Activated CD8-positive, alpha-beta memory T cell treated with anti-CD3 and anti-CD28 coated beads for 4 hours (primary cell): ENCODE results near the gene PRKCE.
"Not testable (repeated sequence)": the region's sequence is repeated elsewhere in the genome, so short reads cannot be mapped to it uniquely, and the experiment has no call there.

Source experiments
- DNase-seq, 2 donors: peaks; one replicate each; pipeline ENCODE4 v3.0.0-alpha.2; 2020; ENCODE audit warnings: low read depth in 2 of 2

The PRKCE gene

DNA sequence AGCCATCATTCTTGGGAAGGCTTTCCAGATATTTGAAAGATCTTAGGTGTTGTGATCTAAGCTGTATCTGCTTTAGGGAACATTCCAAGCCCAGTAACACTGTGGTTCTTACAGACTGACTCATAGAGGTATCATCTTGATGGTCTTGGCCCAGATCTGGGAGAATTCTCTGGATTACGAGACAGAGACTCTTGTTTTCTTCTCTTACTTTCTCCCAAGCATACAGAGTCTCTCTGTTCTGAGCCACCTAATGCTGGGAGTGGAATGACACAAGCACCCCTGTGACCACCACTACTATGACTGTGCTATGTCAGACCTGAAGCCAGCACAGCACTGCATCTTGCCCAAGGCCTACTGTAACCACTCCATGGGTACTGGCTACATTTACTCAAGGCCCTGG is 564.7 kb downstream of the PRKCE start:
- no peak for DNase-seq

DNA sequence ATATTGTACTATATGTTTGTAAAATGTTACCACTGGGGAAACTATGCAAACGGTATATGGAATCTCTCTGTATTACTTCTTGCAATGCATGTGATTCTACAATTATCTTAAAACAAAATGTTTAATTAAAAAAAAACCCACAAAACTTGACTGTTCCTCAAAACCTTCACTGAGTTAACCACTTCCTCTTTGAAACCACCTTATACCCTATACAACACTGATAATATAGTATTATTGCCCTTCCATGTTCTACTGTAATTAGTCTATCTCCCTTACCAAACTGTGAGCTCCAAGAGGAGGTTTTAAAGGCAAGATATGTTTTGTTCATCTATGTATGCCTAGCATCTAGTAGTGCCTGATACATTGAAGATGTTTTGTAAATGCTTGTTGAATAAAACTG is 572.0 kb downstream of the PRKCE start:
- not testable (repeated sequence) for DNase-seq

DNA sequence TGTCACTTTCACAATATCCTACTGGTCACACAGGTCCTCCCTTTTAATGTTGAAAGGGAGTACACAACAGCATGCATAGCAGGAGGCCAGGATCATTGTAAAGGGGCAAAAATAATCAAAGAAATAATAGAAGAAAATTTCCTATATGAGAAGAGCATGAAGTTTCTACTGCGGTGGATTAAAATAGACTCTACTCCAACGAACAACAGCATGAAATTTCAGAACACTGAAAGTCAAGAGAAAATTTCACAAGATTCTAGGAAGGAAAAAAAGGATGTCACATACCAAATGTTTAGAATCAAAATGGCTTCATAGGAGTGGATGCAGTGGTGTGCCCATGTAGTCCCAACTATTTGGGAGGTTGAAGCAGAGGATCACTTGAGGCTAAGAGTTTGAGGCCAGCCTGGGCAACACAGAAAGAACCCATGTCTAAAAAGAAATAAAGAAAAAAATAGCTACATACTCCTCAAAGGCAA is 573.7 kb downstream of the PRKCE start:
- DNase-seq = no peak

DNA sequence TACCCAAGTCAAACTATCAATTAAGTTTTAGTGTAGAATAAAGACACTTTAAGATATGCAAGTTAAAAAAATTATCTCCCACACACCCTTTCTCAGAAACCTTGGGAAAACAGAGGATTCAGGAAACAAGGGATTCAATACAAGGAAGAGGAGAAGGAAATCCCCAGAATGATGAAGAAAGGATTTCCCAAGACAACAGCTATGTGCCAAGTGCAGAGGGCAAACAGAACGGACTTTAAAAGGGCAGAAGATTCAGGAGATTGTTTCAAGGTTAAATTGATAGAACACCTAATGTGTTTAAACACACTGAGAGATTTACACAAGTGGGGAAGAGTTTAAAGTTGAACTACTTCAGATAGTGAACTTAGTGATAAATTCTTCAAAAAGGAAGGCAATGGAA is 574.3 kb downstream of the PRKCE start:
- no peak for DNase-seq

DNA sequence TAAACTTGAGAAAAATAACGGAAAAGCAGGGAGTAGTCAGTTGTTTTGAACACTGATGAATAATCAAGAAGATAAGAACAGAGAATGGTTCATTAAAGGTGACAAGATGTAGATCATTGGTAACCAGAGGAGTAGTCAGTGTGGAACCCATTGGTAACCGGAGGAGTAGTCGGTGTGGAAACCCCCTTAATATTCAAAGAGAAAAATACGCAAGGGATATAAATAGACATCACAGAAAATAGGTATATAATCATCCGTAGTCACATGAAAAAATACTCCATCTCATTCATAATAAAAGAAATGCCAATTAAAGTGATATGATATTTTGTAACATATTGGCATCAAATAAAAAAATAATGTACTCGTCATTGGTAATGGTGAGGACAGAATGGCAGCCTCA is 575.1 kb downstream of the PRKCE start:
- no peak for DNase-seq

DNA sequence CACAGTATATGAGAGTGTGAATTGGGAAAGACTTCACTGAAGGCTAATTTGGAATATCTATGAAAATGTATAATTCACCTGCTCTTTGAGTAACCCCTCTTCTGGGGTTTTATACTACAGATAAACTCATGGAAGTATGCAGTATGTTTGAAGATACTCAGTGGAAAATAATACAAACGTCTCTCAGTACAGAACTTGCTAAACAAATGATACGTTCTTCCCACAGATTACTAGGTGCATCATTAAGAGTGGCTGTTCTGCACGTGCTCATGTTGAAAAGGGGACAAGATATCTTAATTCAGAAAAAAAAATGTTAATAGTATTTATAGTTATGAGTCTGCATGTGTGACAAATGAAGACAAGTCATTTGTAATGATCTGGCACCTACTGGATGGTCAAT is 575.5 kb downstream of the PRKCE start:
- DNase-seq = no peak

DNA sequence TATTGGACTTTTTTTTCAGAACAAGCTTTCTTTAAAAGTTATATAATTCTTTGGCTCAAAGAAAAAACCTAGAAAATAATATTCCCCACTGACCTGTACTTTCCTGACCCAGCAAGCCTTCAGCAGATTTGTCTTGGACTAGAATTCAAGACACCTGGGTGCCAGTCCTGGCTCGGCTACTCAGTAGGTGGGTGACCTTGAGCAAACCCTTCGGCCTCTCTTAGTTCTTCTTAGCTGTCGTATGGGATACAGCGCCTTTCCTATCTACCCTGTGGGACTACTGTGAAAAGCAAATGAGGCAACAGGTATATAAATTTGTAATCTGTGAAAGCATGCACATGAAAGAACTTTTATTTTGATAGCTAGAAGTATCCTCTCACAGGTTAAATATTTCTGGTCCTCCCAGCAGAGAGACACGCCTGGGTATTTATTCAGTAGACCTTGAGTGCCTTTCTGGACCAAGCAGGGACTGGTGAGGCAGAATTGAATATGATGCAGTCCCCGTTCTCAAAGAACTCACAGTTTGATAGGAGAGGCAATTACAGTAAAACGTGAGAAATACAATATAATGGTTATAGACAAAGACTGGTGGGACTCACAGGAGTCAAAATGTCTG is 576.3 kb downstream of the PRKCE start:
- no peak for DNase-seq

DNA sequence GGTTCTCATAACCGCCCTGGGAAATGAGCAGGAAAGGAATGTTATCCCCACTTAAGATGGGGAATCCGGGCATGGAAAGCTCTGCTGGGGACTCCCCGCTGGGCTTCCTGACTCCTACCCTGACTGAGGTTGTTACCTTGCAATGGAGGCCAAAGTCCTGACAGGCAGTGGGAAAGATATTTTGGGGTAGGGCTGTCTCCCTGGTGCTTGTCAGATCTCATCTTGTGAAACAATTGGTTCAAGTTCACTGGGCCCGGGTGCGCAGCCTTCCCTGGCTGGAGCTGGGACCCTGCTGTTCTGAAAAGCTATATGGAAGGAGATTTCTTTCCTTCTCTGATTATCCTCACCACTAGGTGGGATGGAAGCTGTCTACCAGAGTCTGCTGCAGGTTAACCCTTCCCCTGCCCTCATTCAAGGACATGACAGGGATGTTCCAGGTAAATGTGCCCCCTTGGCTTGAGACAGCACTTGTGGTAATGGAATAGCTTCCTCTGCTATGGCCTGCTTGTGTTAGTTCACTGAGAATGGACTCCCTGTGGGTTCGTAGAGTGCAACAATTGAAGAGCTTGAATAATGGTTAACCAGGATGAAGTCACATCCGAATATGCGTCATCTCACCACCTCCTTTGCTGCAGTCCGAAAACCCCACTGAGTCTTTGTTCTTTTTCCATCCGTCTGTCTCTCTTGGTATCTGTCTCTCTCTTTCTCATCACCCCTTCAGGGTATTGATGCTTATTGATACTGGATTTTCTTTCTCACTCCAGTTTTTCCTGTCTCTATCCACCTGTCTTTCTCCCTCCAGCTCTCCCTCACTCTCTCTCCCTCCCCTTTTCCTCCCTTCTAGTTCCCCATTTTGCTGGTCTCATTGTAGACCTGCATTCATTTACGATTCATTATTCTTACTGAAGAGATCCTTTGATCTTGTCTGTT is 577.9 kb downstream of the PRKCE start:
- DNase-seq = no peak

DNA sequence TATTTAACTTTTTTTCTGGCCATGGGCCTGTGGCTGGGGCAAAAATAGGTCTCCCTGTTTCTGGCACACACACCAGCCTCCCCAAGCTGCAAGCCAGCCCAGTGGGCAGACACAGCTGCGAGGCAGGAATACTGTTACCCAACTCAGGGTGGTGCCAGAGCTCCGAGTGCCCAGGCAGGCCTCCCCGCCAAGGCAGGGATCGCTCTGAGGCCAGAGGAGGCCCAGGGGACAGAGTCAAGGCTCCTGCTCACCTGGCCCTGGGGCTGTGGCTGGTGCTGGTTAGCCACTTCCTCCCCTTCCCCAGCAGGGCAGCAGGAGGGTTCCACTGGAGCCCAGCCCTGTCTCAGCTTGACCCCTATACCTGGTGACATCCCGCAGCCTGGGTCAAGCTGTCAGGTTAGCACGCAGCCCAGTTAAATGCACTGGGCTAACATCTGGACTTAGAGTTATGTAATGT is 578.7 kb downstream of the PRKCE start:
- DNase-seq = no peak

DNA sequence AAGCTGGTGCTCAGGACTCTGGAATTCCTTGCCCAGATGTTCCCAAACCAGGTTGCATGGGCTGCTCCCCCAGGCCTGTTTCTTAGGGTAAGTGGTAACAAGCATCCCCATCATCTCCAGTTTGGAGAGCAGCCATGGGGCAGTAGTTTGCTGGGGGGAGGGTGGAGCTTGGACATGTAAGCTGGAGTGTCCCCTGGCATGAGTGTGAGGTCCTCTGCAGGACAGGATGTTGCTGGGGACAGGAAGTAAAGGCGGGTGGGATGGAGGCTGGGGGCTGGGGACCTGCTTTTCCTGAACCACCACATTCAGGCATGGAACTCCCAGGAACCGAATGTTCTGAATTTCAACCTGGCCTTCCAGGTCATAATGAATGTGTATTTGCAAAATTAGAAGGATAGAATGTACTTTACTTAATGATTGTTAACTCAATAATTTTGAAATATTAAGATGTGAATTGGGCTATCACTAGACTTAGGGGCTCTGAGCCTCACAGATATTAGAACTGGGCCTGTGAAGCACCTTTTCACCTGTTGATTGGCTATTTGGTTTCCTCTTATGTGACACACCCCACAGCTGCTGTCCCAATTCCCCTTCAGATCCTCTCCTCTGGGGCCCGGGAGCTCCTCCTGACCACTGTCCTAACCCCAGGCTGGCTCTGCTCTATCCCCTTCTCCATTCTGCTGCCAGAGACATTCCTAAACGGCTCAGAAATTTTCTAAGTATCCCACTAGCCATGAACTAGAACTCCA is 579.4 kb downstream of the PRKCE start:
- no peak for DNase-seq

DNA sequence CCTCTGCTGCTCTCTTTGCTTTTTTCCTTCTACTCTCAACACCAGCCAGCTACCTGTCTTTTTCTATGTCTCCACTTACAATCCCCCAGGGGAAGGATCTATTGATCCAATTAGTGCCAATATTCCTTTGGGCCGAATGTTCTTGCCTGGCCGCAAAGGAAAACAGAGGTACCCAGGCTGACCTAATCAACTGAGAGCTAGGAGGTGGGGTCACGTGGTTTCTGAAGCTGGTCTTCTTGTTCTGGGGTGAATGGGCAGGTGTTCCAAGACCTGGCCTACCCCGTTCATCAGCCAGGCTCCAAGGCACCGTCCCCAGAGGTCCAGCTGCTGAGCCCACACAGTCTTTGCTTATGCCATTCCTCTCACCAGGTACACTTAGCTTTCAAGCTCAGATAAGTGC is 580.2 kb downstream of the PRKCE start:
- no peak for DNase-seq

DNA sequence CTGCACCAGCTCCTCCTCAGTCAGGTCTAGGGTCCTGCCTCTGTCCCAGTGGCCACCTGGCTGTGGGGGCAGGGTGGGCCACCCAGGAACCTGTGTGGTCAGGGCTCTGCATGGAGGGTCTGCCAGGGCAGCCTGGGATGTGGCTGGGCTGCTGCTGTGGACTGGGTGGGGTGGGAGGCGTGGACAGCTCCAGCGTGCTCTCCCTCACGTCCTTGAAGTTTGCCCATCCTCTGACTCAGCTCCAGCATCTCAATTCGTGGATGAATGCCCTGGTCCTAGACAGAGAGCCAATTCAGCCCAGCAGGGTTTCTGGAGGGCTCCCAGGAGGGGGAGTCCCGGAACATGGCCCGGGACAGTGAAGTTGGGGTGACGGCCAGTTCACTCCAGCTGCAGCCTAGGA is 581.4 kb downstream of the PRKCE start:
- no peak for DNase-seq

DNA sequence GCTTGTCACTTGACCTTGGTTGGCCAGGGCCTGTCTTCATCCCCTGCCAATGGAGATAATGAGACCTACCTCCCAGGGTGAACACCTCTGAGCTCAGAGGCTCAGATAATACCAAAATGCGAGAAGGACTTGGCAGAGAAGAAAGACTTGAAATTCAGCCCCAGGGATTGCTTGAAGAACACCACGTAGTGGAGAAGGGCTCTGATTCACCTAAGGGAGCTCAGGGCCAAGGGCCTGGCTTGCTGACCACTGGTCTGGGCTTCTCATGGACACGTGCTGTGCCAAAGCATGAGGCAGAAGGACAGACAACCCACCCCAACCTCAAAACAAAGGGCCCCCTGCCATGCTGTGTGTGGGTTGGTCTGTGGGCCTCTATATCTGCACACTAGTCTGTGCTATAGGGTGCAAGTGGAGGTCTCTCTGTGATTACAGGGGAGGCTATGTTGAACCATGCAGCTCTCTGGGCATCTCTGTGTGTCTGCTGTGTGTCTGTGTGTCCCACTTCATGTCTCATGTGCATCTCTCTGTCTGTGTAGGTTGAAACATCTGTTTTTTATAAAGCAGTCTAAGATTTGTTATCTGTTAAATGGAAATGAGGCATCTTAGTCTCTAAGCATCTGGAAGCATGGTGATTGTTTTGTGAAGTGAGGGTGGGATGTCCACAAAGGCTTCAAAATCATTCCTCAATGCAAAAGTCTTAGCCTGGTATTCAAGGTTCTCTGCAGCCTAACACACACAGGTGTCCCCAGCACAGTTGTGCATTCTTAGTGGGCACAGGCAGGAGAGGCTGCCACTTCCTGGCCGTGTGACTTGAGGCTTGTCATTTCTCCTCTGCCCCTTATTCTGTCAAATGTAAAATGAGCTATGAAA is 584.8 kb downstream of the PRKCE start:
- DNase-seq = no peak

DNA sequence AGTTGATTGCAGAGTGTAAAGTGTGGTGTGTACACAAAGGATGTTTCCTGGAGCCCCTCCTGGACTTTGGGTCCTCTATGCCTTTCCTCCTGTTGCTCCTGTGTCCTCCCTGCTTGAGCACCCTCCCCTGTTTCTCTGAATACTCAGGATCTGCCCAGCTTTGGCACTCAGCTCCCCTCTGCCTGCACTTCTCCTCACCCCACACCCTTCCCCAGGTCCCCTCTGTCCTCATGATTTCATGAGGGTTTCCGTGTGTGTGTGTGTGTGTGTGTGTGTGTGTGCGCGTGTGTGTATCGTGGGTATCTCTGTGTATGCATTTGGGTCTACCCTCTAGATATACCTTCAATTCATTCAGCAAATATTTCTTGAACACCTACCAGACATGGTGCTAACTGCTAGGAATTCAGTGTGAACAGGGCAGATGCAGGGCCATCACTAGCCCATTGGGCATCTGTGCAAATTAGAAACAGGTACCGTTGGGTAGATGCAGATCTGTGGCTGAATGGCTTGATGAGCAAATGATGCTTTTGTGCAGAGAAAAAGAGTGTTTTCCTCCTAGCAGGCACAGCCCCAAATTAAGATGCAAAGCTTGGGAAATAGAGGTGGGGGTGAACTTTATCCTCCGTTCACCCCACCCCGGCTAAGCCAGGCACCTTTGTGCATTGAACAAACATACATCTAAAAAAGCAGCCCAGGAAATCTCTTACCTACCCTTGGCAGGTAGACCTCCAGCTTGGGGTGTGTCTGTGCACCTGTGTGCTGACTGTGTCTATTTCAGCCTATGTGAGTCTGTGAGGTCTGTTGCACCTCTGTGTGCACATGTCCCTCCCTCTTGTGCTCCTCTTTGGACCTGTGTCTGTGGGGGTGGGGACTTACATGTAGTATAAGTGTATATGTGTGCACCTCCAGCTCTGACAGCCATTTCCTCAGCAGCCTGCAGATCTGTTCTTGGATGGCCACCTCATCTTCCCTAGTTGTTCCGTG is 585.7 kb downstream of the PRKCE start:
- no peak for DNase-seq
